Sigmoid colon (tissue), 4 donors: Measurements from ENCODE around the gene ZNF280C.

Experiments used
- POLR2A ChIP-seq, 2 donors: fragments of 450-650 bp; IDR thresholded peaks; one replicate each; pipeline ENCODE4 v1.6.1; 2016; ENCODE audit warnings: antibody characterized with exemption in 2 of 2, mild to moderate bottlenecking in 2 of 2, moderate library complexity in 2 of 2
- POLR2AphosphoS5 ChIP-seq, 4 donors: sonication (generic); formaldehyde crosslinking; IDR thresholded peaks; one replicate each; pipeline ENCODE4 v1.6.1; 2017; ENCODE audit warnings: antibody characterized with exemption in 4 of 4
- TF ChIP-seq, protein P1 (sequence below), 4 experiments: fragments of 450-650 bp in 3 of 4; fragments of 200-600 bp in 1 of 4; IDR thresholded peaks; one replicate each; pipeline ENCODE4 v1.5.1; 2016 to 2019; ENCODE audit warnings: antibody characterized with exemption in 4 of 4, mild to moderate bottlenecking in 3 of 4, moderate library complexity in 2 of 4

DNA sequence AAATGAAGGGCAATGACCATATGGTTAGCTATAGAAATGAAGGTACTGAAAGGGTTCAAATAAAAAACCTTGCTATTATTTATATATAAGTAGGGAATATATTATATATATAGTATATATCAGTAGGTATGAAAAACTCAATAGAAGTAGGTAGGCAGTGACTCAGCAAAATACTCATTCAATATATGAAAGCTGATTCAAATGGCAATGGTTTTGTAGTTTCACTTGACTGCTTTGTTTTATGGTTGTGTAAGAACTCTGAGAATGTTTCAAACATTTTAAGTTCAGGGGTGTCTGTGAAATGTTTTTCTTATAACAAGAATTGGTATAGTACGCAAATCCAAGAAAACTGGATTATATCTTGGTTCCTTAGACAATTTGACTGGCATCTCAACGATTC is 4.1 kb downstream of the ZNF280C start:
- TF ChIP-seq, protein P1, sequence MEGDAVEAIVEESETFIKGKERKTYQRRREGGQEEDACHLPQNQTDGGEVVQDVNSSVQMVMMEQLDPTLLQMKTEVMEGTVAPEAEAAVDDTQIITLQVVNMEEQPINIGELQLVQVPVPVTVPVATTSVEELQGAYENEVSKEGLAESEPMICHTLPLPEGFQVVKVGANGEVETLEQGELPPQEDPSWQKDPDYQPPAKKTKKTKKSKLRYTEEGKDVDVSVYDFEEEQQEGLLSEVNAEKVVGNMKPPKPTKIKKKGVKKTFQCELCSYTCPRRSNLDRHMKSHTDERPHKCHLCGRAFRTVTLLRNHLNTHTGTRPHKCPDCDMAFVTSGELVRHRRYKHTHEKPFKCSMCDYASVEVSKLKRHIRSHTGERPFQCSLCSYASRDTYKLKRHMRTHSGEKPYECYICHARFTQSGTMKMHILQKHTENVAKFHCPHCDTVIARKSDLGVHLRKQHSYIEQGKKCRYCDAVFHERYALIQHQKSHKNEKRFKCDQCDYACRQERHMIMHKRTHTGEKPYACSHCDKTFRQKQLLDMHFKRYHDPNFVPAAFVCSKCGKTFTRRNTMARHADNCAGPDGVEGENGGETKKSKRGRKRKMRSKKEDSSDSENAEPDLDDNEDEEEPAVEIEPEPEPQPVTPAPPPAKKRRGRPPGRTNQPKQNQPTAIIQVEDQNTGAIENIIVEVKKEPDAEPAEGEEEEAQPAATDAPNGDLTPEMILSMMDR (IDR thresholded peaks at IDR 0.05) = no peak
- TF ChIP-seq POLR2A (IDR thresholded peaks at IDR 0.05) (no peak), POLR2AphosphoS5 (IDR thresholded peaks at IDR 0.05) (no peak)
